GM23338 (cell line): ENCODE measurements around the gene DAPK1.

Source experiments
- EZH2phosphoT487 ChIP-seq: fragments of 200-600 bp; sonication (generic); IDR thresholded peaks from one replicate; pipeline ENCODE4 v1.8.1; 2018; ENCODE audit warnings: antibody characterized with exemption; ENCODE audit not compliant: unreplicated experiment
- POLR2AphosphoS5 ChIP-seq: IDR thresholded peaks from 2 replicates; pipeline ENCODE4 v1.6.1; 2016; ENCODE audit warnings: antibody characterized with exemption, low read depth
- TF ChIP-seq, protein P1 (sequence below), 2 experiments: fragments of 200-600 bp in 1 of 2; sonication (generic) in 1 of 2; conservative IDR thresholded peaks; 2 replicates each; pipeline versions ENCODE4 v1.5.1 to v1.6.1; 2016 to 2017; ENCODE audit warnings: antibody characterized with exemption in 2 of 2, low read depth in 2 of 2, mild to moderate bottlenecking in 2 of 2, moderate library complexity in 1 of 2
- TF ChIP-seq, protein P2 (sequence below): IDR thresholded peaks from 2 replicates; pipeline ENCODE4 v1.6.1; 2016; ENCODE audit warnings: antibody characterized with exemption

DNA sequence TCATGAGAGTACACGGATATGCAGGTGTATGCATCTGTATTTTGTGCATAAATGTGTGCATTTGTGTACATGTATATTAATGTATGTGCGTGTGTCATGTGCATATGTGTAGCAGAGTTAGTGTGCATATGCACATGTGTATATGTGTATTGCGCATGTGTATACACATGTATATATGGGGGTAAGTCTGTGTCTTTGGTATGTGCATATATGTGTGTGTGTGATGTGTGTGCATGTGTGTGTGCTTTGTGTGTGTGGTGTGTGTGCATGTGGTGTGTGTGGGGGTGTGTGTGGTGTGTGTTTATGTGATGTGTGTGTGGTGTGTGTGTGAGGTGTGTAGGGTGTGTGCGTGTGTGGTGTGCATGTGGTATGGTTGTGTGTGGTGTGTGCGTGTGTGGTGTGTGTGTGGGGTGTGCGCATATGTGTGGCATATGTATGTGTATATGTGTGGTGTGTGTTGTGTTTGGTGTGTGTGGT is 215.2 kb downstream of the DAPK1 start:
- TF ChIP-seq, protein P1, sequence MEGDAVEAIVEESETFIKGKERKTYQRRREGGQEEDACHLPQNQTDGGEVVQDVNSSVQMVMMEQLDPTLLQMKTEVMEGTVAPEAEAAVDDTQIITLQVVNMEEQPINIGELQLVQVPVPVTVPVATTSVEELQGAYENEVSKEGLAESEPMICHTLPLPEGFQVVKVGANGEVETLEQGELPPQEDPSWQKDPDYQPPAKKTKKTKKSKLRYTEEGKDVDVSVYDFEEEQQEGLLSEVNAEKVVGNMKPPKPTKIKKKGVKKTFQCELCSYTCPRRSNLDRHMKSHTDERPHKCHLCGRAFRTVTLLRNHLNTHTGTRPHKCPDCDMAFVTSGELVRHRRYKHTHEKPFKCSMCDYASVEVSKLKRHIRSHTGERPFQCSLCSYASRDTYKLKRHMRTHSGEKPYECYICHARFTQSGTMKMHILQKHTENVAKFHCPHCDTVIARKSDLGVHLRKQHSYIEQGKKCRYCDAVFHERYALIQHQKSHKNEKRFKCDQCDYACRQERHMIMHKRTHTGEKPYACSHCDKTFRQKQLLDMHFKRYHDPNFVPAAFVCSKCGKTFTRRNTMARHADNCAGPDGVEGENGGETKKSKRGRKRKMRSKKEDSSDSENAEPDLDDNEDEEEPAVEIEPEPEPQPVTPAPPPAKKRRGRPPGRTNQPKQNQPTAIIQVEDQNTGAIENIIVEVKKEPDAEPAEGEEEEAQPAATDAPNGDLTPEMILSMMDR (conservative IDR thresholded peaks at IDR 0.05; ENCODE audit: low read depth in 2 of 2), result no peak
- TF ChIP-seq, protein P2, sequence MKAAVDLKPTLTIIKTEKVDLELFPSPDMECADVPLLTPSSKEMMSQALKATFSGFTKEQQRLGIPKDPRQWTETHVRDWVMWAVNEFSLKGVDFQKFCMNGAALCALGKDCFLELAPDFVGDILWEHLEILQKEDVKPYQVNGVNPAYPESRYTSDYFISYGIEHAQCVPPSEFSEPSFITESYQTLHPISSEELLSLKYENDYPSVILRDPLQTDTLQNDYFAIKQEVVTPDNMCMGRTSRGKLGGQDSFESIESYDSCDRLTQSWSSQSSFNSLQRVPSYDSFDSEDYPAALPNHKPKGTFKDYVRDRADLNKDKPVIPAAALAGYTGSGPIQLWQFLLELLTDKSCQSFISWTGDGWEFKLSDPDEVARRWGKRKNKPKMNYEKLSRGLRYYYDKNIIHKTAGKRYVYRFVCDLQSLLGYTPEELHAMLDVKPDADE, result no peak
- TF ChIP-seq POLR2AphosphoS5, result no peak
- no peak for TF ChIP-seq EZH2phosphoT487
